WERI-Rb-1 (cell line): ENCODE measurements around the gene ITIH5.

Source experiments
- DNase-seq: peaks from one replicate; pipeline ENCODE4 v3.0.0-alpha.2; 2020
- H3K27ac ChIP-seq: fragments of 250-450 bp; sonication (Bioruptor Pico); 2 replicates; pipeline ENCODE4 v1.5.1; 2020; ENCODE audit warnings: mild to moderate bottlenecking, moderate library complexity
- H3K27me3 ChIP-seq: fragments of 250-450 bp; sonication (Bioruptor Pico); 2 replicates; pipeline ENCODE4 v1.5.1; 2021; ENCODE audit warnings: mild to moderate bottlenecking, low read depth, moderate library complexity; ENCODE audit not compliant: insufficient read depth, severe bottlenecking
- H3K36me3 ChIP-seq: fragments of 250-450 bp; sonication (Bioruptor Pico); 2 replicates; pipeline ENCODE4 v1.5.1; 2020; ENCODE audit warnings: mild to moderate bottlenecking, moderate library complexity
- H3K4me3 ChIP-seq: 2 replicates; pipeline ENCODE4 v1.5.1; 2011; ENCODE audit warnings: low read depth, mild to moderate bottlenecking, control low read depth, low read length
- H3K9me3 ChIP-seq: fragments of 250-450 bp; sonication (Bioruptor Pico); 2 replicates; pipeline ENCODE4 v1.5.1; 2021; ENCODE audit warnings: mild to moderate bottlenecking, moderate library complexity; ENCODE audit not compliant: severe bottlenecking
- TF ChIP-seq, protein P1 (sequence below): IDR thresholded peaks from 2 replicates; pipeline ENCODE4 v1.5.1; 2011; ENCODE audit warnings: low read depth, mild to moderate bottlenecking, control low read depth, inconsistent platforms, low read length

ITIH5 gene

DNA sequence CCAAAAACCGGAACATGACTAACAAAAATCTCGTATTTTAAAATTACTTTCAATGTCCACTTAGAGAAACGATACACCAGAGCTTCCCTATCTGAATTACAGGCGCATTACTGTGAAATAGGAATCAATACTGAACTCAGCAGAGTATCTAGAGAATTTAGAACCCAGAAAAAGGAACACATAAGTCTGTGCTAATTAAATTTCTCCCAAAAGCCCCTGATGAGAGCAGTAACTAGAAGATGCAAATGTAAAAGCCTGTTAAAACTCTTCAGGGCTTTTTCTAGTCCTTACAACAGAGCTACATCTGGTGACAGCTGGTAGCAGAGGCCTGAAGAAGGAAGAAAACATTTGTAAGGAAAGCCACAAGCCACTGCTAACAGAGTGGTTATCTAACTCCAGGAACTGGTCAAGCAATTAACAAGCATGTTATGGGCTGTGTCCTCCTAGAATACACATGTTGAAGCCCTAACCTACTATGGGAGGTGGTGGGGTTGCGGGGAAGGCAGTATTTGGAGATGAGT is 24.2 kb downstream of the ITIH5 start:
- TF ChIP-seq, protein P1, sequence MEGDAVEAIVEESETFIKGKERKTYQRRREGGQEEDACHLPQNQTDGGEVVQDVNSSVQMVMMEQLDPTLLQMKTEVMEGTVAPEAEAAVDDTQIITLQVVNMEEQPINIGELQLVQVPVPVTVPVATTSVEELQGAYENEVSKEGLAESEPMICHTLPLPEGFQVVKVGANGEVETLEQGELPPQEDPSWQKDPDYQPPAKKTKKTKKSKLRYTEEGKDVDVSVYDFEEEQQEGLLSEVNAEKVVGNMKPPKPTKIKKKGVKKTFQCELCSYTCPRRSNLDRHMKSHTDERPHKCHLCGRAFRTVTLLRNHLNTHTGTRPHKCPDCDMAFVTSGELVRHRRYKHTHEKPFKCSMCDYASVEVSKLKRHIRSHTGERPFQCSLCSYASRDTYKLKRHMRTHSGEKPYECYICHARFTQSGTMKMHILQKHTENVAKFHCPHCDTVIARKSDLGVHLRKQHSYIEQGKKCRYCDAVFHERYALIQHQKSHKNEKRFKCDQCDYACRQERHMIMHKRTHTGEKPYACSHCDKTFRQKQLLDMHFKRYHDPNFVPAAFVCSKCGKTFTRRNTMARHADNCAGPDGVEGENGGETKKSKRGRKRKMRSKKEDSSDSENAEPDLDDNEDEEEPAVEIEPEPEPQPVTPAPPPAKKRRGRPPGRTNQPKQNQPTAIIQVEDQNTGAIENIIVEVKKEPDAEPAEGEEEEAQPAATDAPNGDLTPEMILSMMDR, result no peak
- Histone ChIP-seq H3K27ac (no peak overlapping the region), H3K36me3 (no peaks in the 10 kb centered on the region), H3K27me3 (no peaks in the 10 kb centered on the region), H3K9me3 (no peaks in the 10 kb centered on the region), H3K4me3 (no peak overlapping the region)
- DNase-seq, result no peak

GRCh38 chr10:7635408-7636125 is 31.2 kb downstream of the ITIH5 start:
- DNase-seq, result no peak
- Histone ChIP-seq H3K4me3 (no peak overlapping the region), H3K27ac (no peak overlapping the region), H3K27me3 (peaks cover 3% of the 10 kb centered on the region), H3K36me3 (no peaks in the 10 kb centered on the region), H3K9me3 (no peaks in the 10 kb centered on the region)
- TF ChIP-seq, protein P1, result no peak

DNA sequence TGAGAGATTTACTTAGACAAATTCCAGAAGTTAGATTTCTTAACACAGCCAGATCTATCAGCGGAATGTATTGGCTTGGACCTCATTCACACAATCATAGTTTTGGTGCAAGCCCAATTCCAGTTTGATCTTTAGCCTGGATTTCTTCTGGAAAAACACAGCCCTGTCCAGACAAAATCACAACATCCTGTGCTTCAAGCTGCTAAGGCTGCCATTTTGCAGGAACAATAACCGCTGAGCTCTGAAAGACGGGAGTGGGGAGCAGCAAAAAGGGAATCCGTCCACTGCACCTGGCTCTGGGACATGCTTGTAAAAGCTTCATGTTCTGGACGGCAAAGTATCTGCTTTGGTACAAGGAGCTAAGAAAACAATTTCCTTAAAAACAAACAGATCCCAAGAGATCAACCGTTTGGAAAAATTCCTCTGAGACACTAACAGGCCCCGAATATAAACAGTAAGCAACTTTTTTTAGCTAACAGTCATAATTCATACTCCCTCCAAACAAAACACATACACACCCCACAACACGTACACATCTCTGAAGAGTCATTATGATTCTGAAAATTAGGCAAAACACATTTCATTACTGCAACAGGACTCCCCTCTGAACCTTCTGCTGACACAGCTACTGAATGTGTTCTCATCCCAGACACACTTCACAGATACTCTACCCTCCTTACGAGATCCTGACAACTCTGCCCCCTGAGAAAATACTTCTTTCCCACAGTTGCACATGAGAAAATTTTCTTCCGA is 32.4 kb downstream of the ITIH5 start:
- no peaks in the 10 kb centered on the region for H3K36me3 ChIP-seq
- H3K27ac ChIP-seq, result no peak overlapping the region
- DNase-seq, result no peak
- peaks cover 3% of the 10 kb centered on the region for H3K27me3 ChIP-seq
- no peaks in the 10 kb centered on the region for H3K9me3 ChIP-seq
- no peak overlapping the region for H3K4me3 ChIP-seq
- TF ChIP-seq, protein P1, result no peak

GRCh38 chr10:7626283-7626682 is 40.5 kb downstream of the ITIH5 start:
- TF ChIP-seq, protein P1, result no peak
- DNase-seq, result no peak
- Histone ChIP-seq H3K27me3 (peaks cover 6% of the 10 kb centered on the region), H3K4me3 (no peak overlapping the region), H3K27ac (no peak overlapping the region), H3K9me3 (no peaks in the 10 kb centered on the region), H3K36me3 (no peaks in the 10 kb centered on the region)

DNA sequence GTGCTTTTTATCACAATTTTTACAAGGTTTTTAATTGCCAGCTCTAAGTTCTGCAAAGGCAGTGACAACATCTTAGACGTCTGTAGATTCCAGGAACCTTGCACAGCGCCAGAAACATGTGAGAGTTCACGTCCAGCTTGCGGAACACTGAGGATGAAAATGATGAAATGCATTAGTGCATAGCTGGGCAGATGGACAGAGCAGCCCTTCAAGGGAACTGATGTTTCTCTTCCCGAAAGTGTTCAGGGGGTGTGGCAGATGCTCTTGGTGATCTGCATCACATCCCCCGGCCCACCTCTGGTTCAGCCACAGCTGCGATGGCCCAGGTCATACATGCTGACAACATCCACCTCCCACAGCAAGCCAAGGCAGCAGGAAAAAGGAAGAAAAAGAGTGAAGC is 40.9 kb downstream of the ITIH5 start:
- Histone ChIP-seq H3K9me3 (no peaks in the 10 kb centered on the region), H3K27me3 (peaks cover 7% of the 10 kb centered on the region), H3K27ac (no peak overlapping the region), H3K36me3 (no peaks in the 10 kb centered on the region), H3K4me3 (no peak overlapping the region)
- no peak for DNase-seq
- TF ChIP-seq, protein P1, result no peak
